Measurements from ENCODE around the gene PLA2G6. TPM values are rescaled to one million over a fixed set of nuclear protein-coding genes. Genes with fewer than 3 reads are reported as not detected.

The PLA2G6 gene
- total and polyA plus RNA-seq, 2 of the 8 experiments (the other 6 are each of a cell fraction or from before 2014, with no cell fraction given): 13.2 to 21.0 TPM

GRCh38 chr22:38106814-38107578 lies 74.6 kb downstream of the PLA2G6 start (continued):
- TF ChIP-seq YY1 (IDR thresholded peaks at IDR 0.05; ENCODE audit: low read depth, low read length) (no peak), JUN (IDR thresholded peaks at IDR 0.05; ENCODE audit: low read depth, low read length) (no peak), RXRA (IDR thresholded peaks at IDR 0.05; ENCODE audit: insufficient read depth, low read depth, low read length) (no peak)
